ENCODE results near the gene AVPI1. TPM values are rescaled to one million over a fixed set of nuclear protein-coding genes. Genes with fewer than 3 reads are reported as not detected.

The AVPI1 gene
- total and polyA plus RNA-seq, 10 of the 15 experiments (the other 5 are each of a cell fraction or from before 2014, with no cell fraction given) = 0.08 to 1.4 (median 0.84) TPM

DNA sequence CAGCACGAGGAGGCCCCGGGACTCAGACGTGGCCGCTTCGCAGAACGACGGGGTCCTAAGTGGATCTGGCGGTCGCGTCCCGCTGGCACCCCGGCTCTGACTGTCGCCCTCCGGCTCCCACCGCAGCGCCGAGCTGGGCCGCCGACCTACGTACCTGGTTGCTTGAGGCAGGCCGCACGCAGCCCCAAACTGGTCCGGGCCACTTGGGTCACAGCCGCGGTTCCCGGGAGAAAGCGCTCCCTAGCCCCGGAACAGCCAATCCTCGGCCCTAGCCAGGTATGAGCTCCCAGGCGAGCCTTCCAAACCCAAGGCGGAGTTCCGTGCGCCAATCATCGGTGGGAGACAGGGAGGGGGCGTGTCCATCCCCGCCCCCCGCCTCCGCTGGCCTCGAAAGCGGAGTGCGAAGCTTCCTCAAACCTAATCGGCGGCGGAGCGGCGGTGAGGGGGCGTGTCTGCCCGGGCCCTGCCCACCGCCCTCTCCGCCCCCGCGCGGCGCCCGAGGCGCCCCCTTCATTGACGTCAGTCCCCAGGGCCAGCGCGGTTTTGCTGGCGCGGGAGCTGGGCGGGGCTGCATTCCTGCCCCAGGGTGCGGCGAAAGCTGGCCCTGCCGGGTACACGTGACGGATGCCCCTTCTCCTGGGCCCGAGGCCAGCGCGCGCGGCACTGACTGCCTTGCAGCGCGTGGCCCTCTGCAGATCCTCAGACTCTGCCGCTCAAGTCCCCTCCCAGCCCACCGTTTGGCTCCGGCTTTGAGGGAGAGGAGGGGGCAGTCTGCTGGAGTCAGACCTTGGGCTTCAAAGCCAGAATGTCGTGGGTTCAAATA lies at the start of gene AVPI1 (continued):
- TF ChIP-seq, protein P1, sequence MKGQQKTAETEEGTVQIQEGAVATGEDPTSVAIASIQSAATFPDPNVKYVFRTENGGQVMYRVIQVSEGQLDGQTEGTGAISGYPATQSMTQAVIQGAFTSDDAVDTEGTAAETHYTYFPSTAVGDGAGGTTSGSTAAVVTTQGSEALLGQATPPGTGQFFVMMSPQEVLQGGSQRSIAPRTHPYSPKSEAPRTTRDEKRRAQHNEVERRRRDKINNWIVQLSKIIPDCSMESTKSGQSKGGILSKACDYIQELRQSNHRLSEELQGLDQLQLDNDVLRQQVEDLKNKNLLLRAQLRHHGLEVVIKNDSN (IDR thresholded peaks at IDR 0.05; ENCODE audit: borderline replicate concordance, extremely low read length, insufficient read depth, low read depth, low read length) = peak; percentile 76
- peak; percentile 85 for TF ChIP-seq IKZF1 (conservative IDR thresholded peaks at IDR 0.05)
- TF ChIP-seq, protein P2, sequence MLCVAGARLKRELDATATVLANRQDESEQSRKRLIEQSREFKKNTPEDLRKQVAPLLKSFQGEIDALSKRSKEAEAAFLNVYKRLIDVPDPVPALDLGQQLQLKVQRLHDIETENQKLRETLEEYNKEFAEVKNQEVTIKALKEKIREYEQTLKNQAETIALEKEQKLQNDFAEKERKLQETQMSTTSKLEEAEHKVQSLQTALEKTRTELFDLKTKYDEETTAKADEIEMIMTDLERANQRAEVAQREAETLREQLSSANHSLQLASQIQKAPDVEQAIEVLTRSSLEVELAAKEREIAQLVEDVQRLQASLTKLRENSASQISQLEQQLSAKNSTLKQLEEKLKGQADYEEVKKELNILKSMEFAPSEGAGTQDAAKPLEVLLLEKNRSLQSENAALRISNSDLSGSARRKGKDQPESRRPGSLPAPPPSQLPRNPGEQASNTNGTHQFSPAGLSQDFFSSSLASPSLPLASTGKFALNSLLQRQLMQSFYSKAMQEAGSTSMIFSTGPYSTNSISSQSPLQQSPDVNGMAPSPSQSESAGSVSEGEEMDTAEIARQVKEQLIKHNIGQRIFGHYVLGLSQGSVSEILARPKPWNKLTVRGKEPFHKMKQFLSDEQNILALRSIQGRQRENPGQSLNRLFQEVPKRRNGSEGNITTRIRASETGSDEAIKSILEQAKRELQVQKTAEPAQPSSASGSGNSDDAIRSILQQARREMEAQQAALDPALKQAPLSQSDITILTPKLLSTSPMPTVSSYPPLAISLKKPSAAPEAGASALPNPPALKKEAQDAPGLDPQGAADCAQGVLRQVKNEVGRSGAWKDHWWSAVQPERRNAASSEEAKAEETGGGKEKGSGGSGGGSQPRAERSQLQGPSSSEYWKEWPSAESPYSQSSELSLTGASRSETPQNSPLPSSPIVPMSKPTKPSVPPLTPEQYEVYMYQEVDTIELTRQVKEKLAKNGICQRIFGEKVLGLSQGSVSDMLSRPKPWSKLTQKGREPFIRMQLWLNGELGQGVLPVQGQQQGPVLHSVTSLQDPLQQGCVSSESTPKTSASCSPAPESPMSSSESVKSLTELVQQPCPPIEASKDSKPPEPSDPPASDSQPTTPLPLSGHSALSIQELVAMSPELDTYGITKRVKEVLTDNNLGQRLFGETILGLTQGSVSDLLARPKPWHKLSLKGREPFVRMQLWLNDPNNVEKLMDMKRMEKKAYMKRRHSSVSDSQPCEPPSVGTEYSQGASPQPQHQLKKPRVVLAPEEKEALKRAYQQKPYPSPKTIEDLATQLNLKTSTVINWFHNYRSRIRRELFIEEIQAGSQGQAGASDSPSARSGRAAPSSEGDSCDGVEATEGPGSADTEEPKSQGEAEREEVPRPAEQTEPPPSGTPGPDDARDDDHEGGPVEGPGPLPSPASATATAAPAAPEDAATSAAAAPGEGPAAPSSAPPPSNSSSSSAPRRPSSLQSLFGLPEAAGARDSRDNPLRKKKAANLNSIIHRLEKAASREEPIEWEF (IDR thresholded peaks at IDR 0.05; ENCODE audit: insufficient replicate concordance, low read depth, low read length) = no peak
- TF ChIP-seq GABPA (IDR thresholded peaks at IDR 0.05; ENCODE audit: low read depth) = no peak
- no peak for TF ChIP-seq ZNF217 (IDR thresholded peaks at IDR 0.05)
- TF ChIP-seq YBX1 (IDR thresholded peaks at IDR 0.05) = no peak
- no peak for TF ChIP-seq SRF (IDR thresholded peaks at IDR 0.05; ENCODE audit: low read depth in 2 of 2, low read length in 2 of 2)
- TF ChIP-seq, protein P3, sequence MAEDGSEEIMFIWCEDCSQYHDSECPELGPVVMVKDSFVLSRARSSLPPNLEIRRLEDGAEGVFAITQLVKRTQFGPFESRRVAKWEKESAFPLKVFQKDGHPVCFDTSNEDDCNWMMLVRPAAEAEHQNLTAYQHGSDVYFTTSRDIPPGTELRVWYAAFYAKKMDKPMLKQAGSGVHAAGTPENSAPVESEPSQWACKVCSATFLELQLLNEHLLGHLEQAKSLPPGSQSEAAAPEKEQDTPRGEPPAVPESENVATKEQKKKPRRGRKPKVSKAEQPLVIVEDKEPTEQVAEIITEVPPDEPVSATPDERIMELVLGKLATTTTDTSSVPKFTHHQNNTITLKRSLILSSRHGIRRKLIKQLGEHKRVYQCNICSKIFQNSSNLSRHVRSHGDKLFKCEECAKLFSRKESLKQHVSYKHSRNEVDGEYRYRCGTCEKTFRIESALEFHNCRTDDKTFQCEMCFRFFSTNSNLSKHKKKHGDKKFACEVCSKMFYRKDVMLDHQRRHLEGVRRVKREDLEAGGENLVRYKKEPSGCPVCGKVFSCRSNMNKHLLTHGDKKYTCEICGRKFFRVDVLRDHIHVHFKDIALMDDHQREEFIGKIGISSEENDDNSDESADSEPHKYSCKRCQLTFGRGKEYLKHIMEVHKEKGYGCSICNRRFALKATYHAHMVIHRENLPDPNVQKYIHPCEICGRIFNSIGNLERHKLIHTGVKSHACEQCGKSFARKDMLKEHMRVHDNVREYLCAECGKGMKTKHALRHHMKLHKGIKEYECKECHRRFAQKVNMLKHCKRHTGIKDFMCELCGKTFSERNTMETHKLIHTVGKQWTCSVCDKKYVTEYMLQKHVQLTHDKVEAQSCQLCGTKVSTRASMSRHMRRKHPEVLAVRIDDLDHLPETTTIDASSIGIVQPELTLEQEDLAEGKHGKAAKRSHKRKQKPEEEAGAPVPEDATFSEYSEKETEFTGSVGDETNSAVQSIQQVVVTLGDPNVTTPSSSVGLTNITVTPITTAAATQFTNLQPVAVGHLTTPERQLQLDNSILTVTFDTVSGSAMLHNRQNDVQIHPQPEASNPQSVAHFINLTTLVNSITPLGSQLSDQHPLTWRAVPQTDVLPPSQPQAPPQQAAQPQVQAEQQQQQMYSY (CRISPR knock-in tag; IDR thresholded peaks at IDR 0.05) = no peak
- TF ChIP-seq IRF4 (IDR thresholded peaks at IDR 0.05; ENCODE audit: low read depth, low read length) = no peak
- TF ChIP-seq, protein P4, sequence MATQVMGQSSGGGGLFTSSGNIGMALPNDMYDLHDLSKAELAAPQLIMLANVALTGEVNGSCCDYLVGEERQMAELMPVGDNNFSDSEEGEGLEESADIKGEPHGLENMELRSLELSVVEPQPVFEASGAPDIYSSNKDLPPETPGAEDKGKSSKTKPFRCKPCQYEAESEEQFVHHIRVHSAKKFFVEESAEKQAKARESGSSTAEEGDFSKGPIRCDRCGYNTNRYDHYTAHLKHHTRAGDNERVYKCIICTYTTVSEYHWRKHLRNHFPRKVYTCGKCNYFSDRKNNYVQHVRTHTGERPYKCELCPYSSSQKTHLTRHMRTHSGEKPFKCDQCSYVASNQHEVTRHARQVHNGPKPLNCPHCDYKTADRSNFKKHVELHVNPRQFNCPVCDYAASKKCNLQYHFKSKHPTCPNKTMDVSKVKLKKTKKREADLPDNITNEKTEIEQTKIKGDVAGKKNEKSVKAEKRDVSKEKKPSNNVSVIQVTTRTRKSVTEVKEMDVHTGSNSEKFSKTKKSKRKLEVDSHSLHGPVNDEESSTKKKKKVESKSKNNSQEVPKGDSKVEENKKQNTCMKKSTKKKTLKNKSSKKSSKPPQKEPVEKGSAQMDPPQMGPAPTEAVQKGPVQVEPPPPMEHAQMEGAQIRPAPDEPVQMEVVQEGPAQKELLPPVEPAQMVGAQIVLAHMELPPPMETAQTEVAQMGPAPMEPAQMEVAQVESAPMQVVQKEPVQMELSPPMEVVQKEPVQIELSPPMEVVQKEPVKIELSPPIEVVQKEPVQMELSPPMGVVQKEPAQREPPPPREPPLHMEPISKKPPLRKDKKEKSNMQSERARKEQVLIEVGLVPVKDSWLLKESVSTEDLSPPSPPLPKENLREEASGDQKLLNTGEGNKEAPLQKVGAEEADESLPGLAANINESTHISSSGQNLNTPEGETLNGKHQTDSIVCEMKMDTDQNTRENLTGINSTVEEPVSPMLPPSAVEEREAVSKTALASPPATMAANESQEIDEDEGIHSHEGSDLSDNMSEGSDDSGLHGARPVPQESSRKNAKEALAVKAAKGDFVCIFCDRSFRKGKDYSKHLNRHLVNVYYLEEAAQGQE (IDR thresholded peaks at IDR 0.05; ENCODE audit: low read depth, low read length) = no peak
- TF ChIP-seq, protein P5, sequence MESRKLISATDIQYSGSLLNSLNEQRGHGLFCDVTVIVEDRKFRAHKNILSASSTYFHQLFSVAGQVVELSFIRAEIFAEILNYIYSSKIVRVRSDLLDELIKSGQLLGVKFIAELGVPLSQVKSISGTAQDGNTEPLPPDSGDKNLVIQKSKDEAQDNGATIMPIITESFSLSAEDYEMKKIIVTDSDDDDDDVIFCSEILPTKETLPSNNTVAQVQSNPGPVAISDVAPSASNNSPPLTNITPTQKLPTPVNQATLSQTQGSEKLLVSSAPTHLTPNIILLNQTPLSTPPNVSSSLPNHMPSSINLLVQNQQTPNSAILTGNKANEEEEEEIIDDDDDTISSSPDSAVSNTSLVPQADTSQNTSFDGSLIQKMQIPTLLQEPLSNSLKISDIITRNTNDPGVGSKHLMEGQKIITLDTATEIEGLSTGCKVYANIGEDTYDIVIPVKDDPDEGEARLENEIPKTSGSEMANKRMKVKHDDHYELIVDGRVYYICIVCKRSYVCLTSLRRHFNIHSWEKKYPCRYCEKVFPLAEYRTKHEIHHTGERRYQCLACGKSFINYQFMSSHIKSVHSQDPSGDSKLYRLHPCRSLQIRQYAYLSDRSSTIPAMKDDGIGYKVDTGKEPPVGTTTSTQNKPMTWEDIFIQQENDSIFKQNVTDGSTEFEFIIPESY (IDR thresholded peaks at IDR 0.05) = no peak
- no peak for TF ChIP-seq MYB (IDR thresholded peaks at IDR 0.05; ENCODE audit: borderline replicate concordance, low read depth, low read length)
- no peak for TF ChIP-seq MTA2 (IDR thresholded peaks at IDR 0.05; ENCODE audit: low read depth)
